Smooth muscle cell (in vitro differentiated cells): ENCODE measurements around the gene BIN2. TPM values are rescaled to one million over a fixed set of nuclear protein-coding genes. Genes with fewer than 3 reads are reported as not detected.
A peak's percentile ranks its signal among the peaks of the same experiment; 100 is the strongest.

Experiments
- DNase-seq: peaks from one replicate; lab custom pipeline; 2025; ENCODE audit not compliant: unreplicated experiment; lab: John Stamatoyannopoulos, UW
- H2AFZ ChIP-seq: fragments of 200-600 bp; sonication (generic); 2 replicates; pipeline ENCODE4 v1.6.0; 2016; ENCODE audit warnings: antibody characterized with exemption, low read depth, mild to moderate bottlenecking
- H3F3A ChIP-seq: fragments of 200-600 bp; sonication (generic); 2 replicates; pipeline ENCODE4 v1.6.0; 2017; ENCODE audit warnings: antibody characterized with exemption, low read depth
- H3K27ac ChIP-seq: fragments of 200-600 bp; sonication (generic); 2 replicates; pipeline ENCODE4 v1.5.1; 2016; ENCODE audit warnings: low read depth, mild to moderate bottlenecking
- H3K27me3 ChIP-seq: fragments of 200-600 bp; sonication (generic); 2 replicates; pipeline ENCODE4 v1.6.1; 2016; ENCODE audit warnings: low read depth, mild to moderate bottlenecking
- H3K36me3 ChIP-seq: fragments of 200-600 bp; sonication (generic); 2 replicates; pipeline ENCODE4 v1.5.1; 2016; ENCODE audit warnings: low read depth
- H3K4me1 ChIP-seq: fragments of 200-600 bp; sonication (generic); 2 replicates; pipeline ENCODE4 v1.5.1; 2016; ENCODE audit warnings: low read depth
- H3K4me2 ChIP-seq: fragments of 200-600 bp; sonication (generic); 2 replicates; pipeline ENCODE4 v1.6.0; 2016; ENCODE audit warnings: mild to moderate bottlenecking
- H3K4me3 ChIP-seq: fragments of 200-600 bp; sonication (generic); 2 replicates; pipeline ENCODE4 v1.5.1; 2016; ENCODE audit warnings: mild to moderate bottlenecking
- H3K79me2 ChIP-seq: fragments of 200-600 bp; sonication (generic); 2 replicates; pipeline ENCODE4 v1.6.0; 2016; ENCODE audit warnings: low read depth, mild to moderate bottlenecking
- H3K9ac ChIP-seq: fragments of 200-600 bp; sonication (generic); 2 replicates; pipeline ENCODE4 v1.6.0; 2016; ENCODE audit warnings: low read depth
- H3K9me3 ChIP-seq: fragments of 200-600 bp; sonication (generic); replicated peaks from 2 replicates; pipeline ENCODE4 v1.5.1; 2016; ENCODE audit warnings: low read depth
- H4K20me1 ChIP-seq: fragments of 200-600 bp; sonication (generic); 2 replicates; pipeline ENCODE4 v1.6.0; 2016; ENCODE audit warnings: low read depth
- WGBS: methylation state at CpG from one replicate; pipeline ENCODE4 v1.1.7; 2016; ENCODE audit warnings: low lambda C conversion rate; 5-methylcytosine and 5-hydroxymethylcytosine counted together
- polyA plus RNA-seq: library from polyadenylated mRNA; unstranded; fragments of >200 nt; fragmentation: Nextera tagmentation; extraction: Ambion mirVana; gene quantifications from 2 replicates; pipeline ENCODE4 v1.2.1, GENCODE V29; 2016
- total RNA-seq: library from RNA; depleted of rRNA; stranded (reverse); fragments of >200 nt; gene quantifications from 2 replicates; pipeline ENCODE4 v1.2.3, GENCODE V29; 2014
- TF ChIP-seq, protein P1 (sequence below): fragments of 200-600 bp; sonication (generic); IDR thresholded peaks from 2 replicates; pipeline ENCODE4 v1.5.1; 2017; ENCODE audit warnings: borderline replicate concordance, mild to moderate bottlenecking, antibody characterized with exemption; ENCODE audit not compliant: insufficient read depth, poor library complexity, severe bottlenecking

BIN2 gene
- total and polyA plus RNA-seq, 2 experiments from 2014 or later = not detected

DNA sequence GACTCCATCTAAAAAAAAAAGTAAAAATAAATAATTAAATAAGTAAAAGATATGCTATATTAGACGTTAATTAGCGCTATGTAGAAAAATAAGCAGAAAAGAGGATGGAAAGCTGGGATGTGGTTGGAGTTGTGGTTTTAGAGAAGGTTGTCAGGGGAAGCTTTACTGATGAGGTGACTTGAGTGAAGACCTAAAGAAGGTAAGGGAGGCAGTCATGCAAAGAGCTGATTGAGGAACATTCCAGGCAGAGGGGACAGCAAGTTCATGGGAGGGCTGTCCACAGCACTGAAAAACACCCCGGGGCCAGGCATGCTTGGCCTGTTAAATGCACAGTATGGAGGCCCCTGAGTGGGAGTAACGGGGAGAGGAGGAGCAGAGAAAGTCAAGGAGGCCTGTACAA, 69.4 kb downstream of the BIN2 start:
- H3K4me2 ChIP-seq = no peak overlapping the region
- no peak overlapping the region for H3K27ac ChIP-seq
- H3K4me3 ChIP-seq = no peak overlapping the region
- no peaks in the 10 kb centered on the region for H3K9me3 ChIP-seq
- H2AFZ ChIP-seq = no peak overlapping the region
- H3K79me2 ChIP-seq = no peaks in the 10 kb centered on the region
- H3K4me1 ChIP-seq = no peaks in the 10 kb centered on the region
- no peak for DNase-seq
- H4K20me1 ChIP-seq = no peaks in the 10 kb centered on the region
- WGBS = 94% methylated on average over 4 of the region's 4 CpGs
- no peaks in the 10 kb centered on the region for H3F3A ChIP-seq
- H3K9ac ChIP-seq = no peak overlapping the region
- H3K36me3 ChIP-seq = no peaks in the 10 kb centered on the region
- no peaks in the 10 kb centered on the region for H3K27me3 ChIP-seq
- TF ChIP-seq, protein P1, sequence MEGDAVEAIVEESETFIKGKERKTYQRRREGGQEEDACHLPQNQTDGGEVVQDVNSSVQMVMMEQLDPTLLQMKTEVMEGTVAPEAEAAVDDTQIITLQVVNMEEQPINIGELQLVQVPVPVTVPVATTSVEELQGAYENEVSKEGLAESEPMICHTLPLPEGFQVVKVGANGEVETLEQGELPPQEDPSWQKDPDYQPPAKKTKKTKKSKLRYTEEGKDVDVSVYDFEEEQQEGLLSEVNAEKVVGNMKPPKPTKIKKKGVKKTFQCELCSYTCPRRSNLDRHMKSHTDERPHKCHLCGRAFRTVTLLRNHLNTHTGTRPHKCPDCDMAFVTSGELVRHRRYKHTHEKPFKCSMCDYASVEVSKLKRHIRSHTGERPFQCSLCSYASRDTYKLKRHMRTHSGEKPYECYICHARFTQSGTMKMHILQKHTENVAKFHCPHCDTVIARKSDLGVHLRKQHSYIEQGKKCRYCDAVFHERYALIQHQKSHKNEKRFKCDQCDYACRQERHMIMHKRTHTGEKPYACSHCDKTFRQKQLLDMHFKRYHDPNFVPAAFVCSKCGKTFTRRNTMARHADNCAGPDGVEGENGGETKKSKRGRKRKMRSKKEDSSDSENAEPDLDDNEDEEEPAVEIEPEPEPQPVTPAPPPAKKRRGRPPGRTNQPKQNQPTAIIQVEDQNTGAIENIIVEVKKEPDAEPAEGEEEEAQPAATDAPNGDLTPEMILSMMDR = no peak

DNA sequence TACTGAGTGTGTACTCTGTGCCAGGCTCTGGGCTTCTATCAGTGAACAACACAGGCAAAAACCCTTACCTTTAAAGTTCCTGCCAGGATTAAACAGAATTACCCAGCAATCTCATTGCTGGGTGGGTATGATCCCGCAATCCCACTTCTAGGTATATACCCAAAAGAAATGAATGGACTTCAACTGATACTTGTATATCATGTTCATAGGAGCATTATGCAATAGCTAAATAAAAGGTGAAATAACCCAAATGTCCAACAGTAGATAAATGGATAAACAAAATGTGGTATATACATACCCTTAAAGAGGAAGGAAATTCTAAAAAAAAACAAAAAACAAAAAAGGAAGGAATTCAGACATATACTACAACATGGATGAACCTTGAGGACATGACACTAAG, 70.7 kb downstream of the BIN2 start:
- Histone ChIP-seq H3K36me3 (no peaks in the 10 kb centered on the region), H3K9ac (no peak overlapping the region), H3K9me3 (no peaks in the 10 kb centered on the region), H3K79me2 (no peaks in the 10 kb centered on the region), H4K20me1 (no peaks in the 10 kb centered on the region), H3F3A (no peaks in the 10 kb centered on the region), H2AFZ (no peak overlapping the region), H3K4me1 (no peaks in the 10 kb centered on the region), H3K27me3 (no peaks in the 10 kb centered on the region), H3K27ac (no peak overlapping the region), H3K4me2 (no peak overlapping the region), H3K4me3 (no peak overlapping the region)
- TF ChIP-seq, protein P1 = no peak
- 100% methylated on average over 1 of the region's 1 CpG for WGBS
- DNase-seq = no peak

DNA sequence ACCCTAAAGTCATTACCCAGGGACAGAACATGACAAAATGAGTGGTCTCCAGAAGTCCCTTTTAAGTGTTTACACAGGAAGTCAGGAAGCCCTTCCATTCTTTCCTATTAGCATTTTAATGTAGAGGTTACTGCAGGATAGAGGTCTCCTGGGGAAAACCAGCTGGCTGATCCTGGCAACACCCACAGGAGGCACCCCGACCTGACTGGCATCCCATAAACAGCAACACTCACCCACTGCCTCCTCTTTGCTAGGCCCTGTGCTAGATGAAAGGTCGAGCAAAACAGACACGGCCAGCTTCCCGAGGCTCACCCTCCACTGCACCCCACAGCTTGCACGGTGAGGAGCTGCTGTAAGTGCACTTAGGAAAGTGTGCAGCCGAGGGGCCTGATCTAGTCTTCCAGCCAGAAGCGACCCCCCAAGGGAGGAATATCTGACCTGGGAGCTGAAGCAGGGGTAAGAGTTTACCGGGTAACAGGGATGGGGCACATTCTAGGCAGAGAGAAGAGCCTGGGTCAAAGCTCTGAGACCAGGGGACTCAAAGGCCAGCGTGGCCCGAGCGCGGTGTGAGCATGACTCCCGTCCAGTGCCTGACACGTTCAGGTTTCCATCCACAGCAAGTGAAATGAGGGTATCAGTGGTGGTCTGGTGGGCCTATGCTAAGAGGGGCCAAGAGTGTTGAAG, 76.3 kb downstream of the BIN2 start:
- TF ChIP-seq, protein P1 = no peak
- Histone ChIP-seq H3F3A (no peaks in the 10 kb centered on the region), H3K36me3 (no peaks in the 10 kb centered on the region), H3K4me2 (no peak overlapping the region), H3K9ac (no peak overlapping the region), H3K9me3 (no peaks in the 10 kb centered on the region), H3K27ac (no peak overlapping the region), H3K79me2 (no peaks in the 10 kb centered on the region), H2AFZ (no peak overlapping the region), H4K20me1 (no peaks in the 10 kb centered on the region), H3K27me3 (no peaks in the 10 kb centered on the region), H3K4me3 (no peak overlapping the region), H3K4me1 (no peaks in the 10 kb centered on the region)
- DNase-seq = no peak
- WGBS = 79% methylated on average over 14 of the region's 14 CpGs

DNA sequence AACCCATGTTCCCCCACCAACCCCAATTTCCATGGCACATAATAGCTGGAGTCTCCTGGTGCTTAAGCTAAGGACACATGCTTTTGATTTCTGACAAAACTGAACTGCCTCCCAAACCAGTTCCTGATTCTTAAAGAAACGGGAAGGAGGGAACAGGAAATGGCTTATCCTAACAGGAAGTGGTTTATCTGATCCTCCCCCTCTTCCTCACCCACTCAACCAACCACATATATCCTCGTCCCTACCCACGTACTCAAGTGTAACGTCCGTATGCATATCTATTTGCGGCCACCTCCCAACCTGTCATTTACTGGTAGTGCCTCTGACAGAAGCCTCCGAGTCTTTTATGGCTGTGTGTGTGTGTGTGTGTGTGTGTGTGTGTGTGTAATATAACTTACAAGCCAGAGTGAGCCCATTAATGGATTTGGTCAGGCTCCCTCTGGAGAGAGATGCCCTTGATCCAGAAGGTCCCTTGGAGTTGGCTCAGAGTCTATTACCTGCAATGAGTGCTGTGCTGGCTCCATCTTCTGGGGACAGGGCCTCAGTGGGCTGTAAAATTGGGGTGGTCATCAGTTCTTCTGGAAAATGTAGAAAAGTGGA, 77.6 kb downstream of the BIN2 start:
- no peaks in the 10 kb centered on the region for H3K27me3 ChIP-seq
- no peak overlapping the region for H3K4me3 ChIP-seq
- H3K9me3 ChIP-seq = no peaks in the 10 kb centered on the region
- DNase-seq = no peak
- no peaks in the 10 kb centered on the region for H3K4me1 ChIP-seq
- TF ChIP-seq, protein P1 = no peak
- no peak overlapping the region for H2AFZ ChIP-seq
- H3K9ac ChIP-seq = no peak overlapping the region
- H3F3A ChIP-seq = peaks cover 3% of the 10 kb centered on the region
- H3K4me2 ChIP-seq = no peak overlapping the region
- WGBS = 17% methylated on average over 7 of the region's 7 CpGs
- no peaks in the 10 kb centered on the region for H4K20me1 ChIP-seq
- no peaks in the 10 kb centered on the region for H3K79me2 ChIP-seq
- H3K36me3 ChIP-seq = no peaks in the 10 kb centered on the region
- peak overlapping the region; percentile 8 for H3K27ac ChIP-seq
